HepG2 (cell line): ENCODE measurements around the gene TRDMT1.

Experiments
- CTCF ChIP-seq: sonication (generic); formaldehyde crosslinking; IDR thresholded peaks from 2 replicates; pipeline ENCODE4 v1.5.0; 2020; ENCODE audit warnings: mild to moderate bottlenecking, missing genetic modification reagents, moderate library complexity
- FOSL1 ChIP-seq: sonication (generic); formaldehyde crosslinking; IDR thresholded peaks from 2 replicates; pipeline ENCODE4 v1.9.0; 2021; ENCODE audit warnings: missing genetic modification reagents, borderline replicate concordance
- HNRNPLL ChIP-seq: fragments of 200-400 bp; formaldehyde crosslinking; IDR thresholded peaks from 2 replicates; pipeline ENCODE4 v1.6.1; 2017; ENCODE audit warnings: mild to moderate bottlenecking, low read depth, low read length; ENCODE audit not compliant: poor library complexity, severe bottlenecking
- MXI1 ChIP-seq: IDR thresholded peaks from 3 replicates; pipeline ENCODE4 v1.6.1; 2012; ENCODE audit warnings: low read depth, low read length, inconsistent platforms, borderline replicate concordance
- PBX3 ChIP-seq: sonication (generic); formaldehyde crosslinking; IDR thresholded peaks from 2 replicates; pipeline ENCODE4 v1.8.1; 2023; ENCODE audit warnings: missing genetic modification reagents, inconsistent platforms, borderline replicate concordance
- POLR2AphosphoS2 ChIP-seq: IDR thresholded peaks from 2 replicates; pipeline ENCODE4 v1.6.1; 2011; ENCODE audit warnings: low read depth, low read length, improper control_type of control experiment
- POLR2AphosphoS5 ChIP-seq: IDR thresholded peaks from 2 replicates; pipeline ENCODE4 v1.6.1; 2012; ENCODE audit warnings: low read depth, low read length
- RBAK ChIP-seq: sonication (generic); formaldehyde crosslinking; IDR thresholded peaks from 2 replicates; pipeline ENCODE4 v1.5.1; 2020; ENCODE audit warnings: mild to moderate bottlenecking, missing genetic modification reagents
- RELA ChIP-seq: sonication (generic); formaldehyde crosslinking; IDR thresholded peaks from 2 replicates; pipeline ENCODE4 v1.4.0; 2020; ENCODE audit warnings: missing genetic modification reagents
- SMC3 ChIP-seq: IDR thresholded peaks from 2 replicates; pipeline ENCODE4 v1.6.1; 2011; ENCODE audit warnings: low read length, improper control_type of control experiment
- SP4 ChIP-seq: sonication (generic); formaldehyde crosslinking; IDR thresholded peaks from 2 replicates; pipeline ENCODE4 v1.8.1; 2023; ENCODE audit warnings: mild to moderate bottlenecking, missing genetic modification reagents
- ZBTB34 ChIP-seq: sonication (generic); formaldehyde crosslinking; IDR thresholded peaks from 2 replicates; pipeline ENCODE4 v1.8.0; 2022; ENCODE audit warnings: mild to moderate bottlenecking, missing genetic modification reagents
- ZFYVE20 ChIP-seq: sonication (generic); formaldehyde crosslinking; IDR thresholded peaks from 2 replicates; pipeline ENCODE4 v1.8.0; 2023; ENCODE audit warnings: low read depth, mild to moderate bottlenecking, moderate library complexity, missing genetic modification reagents, borderline replicate concordance
- ZNF660 ChIP-seq: sonication (generic); formaldehyde crosslinking; IDR thresholded peaks from 2 replicates; pipeline ENCODE4 v1.5.1; 2020; ENCODE audit warnings: mild to moderate bottlenecking, low read depth, missing genetic modification reagents, borderline replicate concordance

- TF ChIP-seq SP4 (CRISPR knock-in tag), result no peak
- no peak for TF ChIP-seq MXI1
- TF ChIP-seq FOSL1, result no peak
- TF ChIP-seq CTCF (CRISPR knock-in tag), result no peak
- no peak for TF ChIP-seq ZNF660 (CRISPR knock-in tag)
- no peak for TF ChIP-seq SMC3
- no peak for TF ChIP-seq HNRNPLL
- no peak for TF ChIP-seq PBX3 (CRISPR knock-in tag)
- TF ChIP-seq POLR2AphosphoS2, result no peak
- TF ChIP-seq POLR2AphosphoS5, result no peak
- no peak for TF ChIP-seq RBAK (CRISPR knock-in tag)
- TF ChIP-seq ZBTB34 (CRISPR knock-in tag), result no peak
- TF ChIP-seq RELA, result no peak
- no peak for TF ChIP-seq ZFYVE20 (CRISPR knock-in tag)
These were observed 26.1 kb upstream of the TRDMT1 start for GRCh38 chr10:17227367-17228090.
